Retinal pigment epithelial cell (primary cell): ENCODE results near the gene GLO1.

ENCODE experiments used
- DNase-seq: peaks from one replicate; pipeline ENCODE4 v3.0.0-alpha.2; 2010; ENCODE audit warnings: low read depth
- H3K4me3 ChIP-seq: 2 replicates; pipeline ENCODE4 v1.5.1; 2011; ENCODE audit warnings: mild to moderate bottlenecking, low read length, control low read depth, moderate library complexity
- CTCF ChIP-seq: conservative IDR thresholded peaks from 2 replicates; pipeline ENCODE4 v1.5.1; 2011; ENCODE audit warnings: low read depth, low read length, control low read depth, inconsistent platforms

Gene GLO1

GRCh38 chr6:38702558-38703397, at the start of gene GLO1:
Gene GLO1, minus strand, starts transcription at chr6:38703145. Its CDS starts 91 bp downstream, at chr6:38703054.
- DNase-seq: peak; percentile 97
- TF ChIP-seq CTCF: no peak
- H3K4me3 ChIP-seq: peak within 1 kb of the TSS; percentile 80

GRCh38 chr6:38750968-38751615, 48.1 kb upstream of the GLO1 start:
- TF ChIP-seq CTCF: no peak
- no peak for DNase-seq

GRCh38 chr6:38749473-38749872, 46.5 kb upstream of the GLO1 start:
- no peak overlapping the region for H3K4me3 ChIP-seq
- no peak for TF ChIP-seq CTCF
- no peak for DNase-seq

More at GRCh38 chr6:38750968-38751615, 48.1 kb upstream of the GLO1 start:
- no peak overlapping the region for H3K4me3 ChIP-seq

- no peak overlapping the region for H3K4me3 ChIP-seq
- peak; percentile 47 for TF ChIP-seq CTCF
- DNase-seq: no peak
Observed at GRCh38 chr6:38739532-38739931, 36.6 kb upstream of the GLO1 start.

- TF ChIP-seq CTCF: no peak
- H3K4me3 ChIP-seq: no peak overlapping the region
- DNase-seq: no peak
Observed at GRCh38 chr6:38738261-38738660, 35.3 kb upstream of the GLO1 start.

- DNase-seq: no peak
- no peak overlapping the region for H3K4me3 ChIP-seq
- TF ChIP-seq CTCF: no peak
Observed at GRCh38 chr6:38736951-38737350, 34.0 kb upstream of the GLO1 start.
